Neural cell (in vitro differentiated cells): Measurements from ENCODE around the gene RASAL1. TPM values are rescaled to one million over a fixed set of nuclear protein-coding genes. Genes with fewer than 3 reads are reported as not detected.

ENCODE experiments used
- H2AFZ ChIP-seq: fragments of 200-600, 300-800 bp; sonication (generic), shearing (Covaris generic); 2 replicates; pipeline ENCODE4 v1.6.0; 2014; ENCODE audit warnings: low read depth, mild to moderate bottlenecking, antibody characterized with exemption, low read length, moderate library complexity
- H3F3A ChIP-seq: fragments of 200-600 bp; shearing (Covaris generic); 2 replicates; pipeline ENCODE4 v1.6.1; 2016; ENCODE audit warnings: mild to moderate bottlenecking, moderate library complexity, mixed read lengths, antibody characterized with exemption, low read length; ENCODE audit not compliant: insufficient read depth, poor library complexity, severe bottlenecking
- H3K27ac ChIP-seq: fragments of 200-600, 300-800 bp; sonication (generic), shearing (Covaris generic); 2 replicates; pipeline ENCODE4 v1.5.1; 2014; ENCODE audit warnings: mild to moderate bottlenecking, low read length, moderate library complexity
- H3K27me3 ChIP-seq: fragments of 300-800, 200-600 bp; sonication (generic), shearing (Covaris generic); 2 replicates; pipeline ENCODE4 v1.6.0; 2014; ENCODE audit warnings: mild to moderate bottlenecking, low read depth, low read length, moderate library complexity; ENCODE audit not compliant: insufficient read depth
- H3K36me3 ChIP-seq: fragments of 300-800, 200-600 bp; sonication (generic), shearing (Covaris generic); 2 replicates; pipeline ENCODE4 v1.5.1; 2014; ENCODE audit warnings: mild to moderate bottlenecking, antibody characterized with exemption, low read length, moderate library complexity; ENCODE audit not compliant: insufficient read depth
- H3K4me2 ChIP-seq: fragments of 300-800, 200-600 bp; sonication (generic), shearing (Covaris generic); 2 replicates; pipeline ENCODE4 v1.6.0; 2014; ENCODE audit warnings: mild to moderate bottlenecking, low read length
- H3K4me3 ChIP-seq: fragments of 300-800, 200-600 bp; sonication (generic), shearing (Covaris generic); 2 replicates; pipeline ENCODE4 v1.5.1; 2014; ENCODE audit warnings: mild to moderate bottlenecking, low read length, moderate library complexity
- H3K79me2 ChIP-seq: fragments of 200-600 bp; shearing (Covaris generic); replicated peaks from 2 replicates; pipeline ENCODE4 v1.6.0; 2014; ENCODE audit warnings: mild to moderate bottlenecking, low read length, moderate library complexity; ENCODE audit not compliant: insufficient read depth
- H3K9ac ChIP-seq: fragments of 300-800, 200-600 bp; sonication (generic), shearing (Covaris generic); 2 replicates; pipeline ENCODE4 v1.6.1; 2016; ENCODE audit warnings: mild to moderate bottlenecking, low read length, mixed read lengths
- H3K9me2 ChIP-seq: fragments of 200-600 bp; shearing (Covaris generic); 2 replicates; pipeline ENCODE4 v1.6.1; 2016; ENCODE audit warnings: mild to moderate bottlenecking, low read length, mixed read lengths; ENCODE audit not compliant: insufficient read depth
- H3K9me3 ChIP-seq: fragments of 200-600, 300-800 bp; sonication (generic), shearing (Covaris generic); 2 replicates; pipeline ENCODE4 v1.6.1; 2016; ENCODE audit warnings: mild to moderate bottlenecking, mixed run types, low read length, moderate library complexity, mixed read lengths
- H4K20me1 ChIP-seq: fragments of 200-600 bp; shearing (Covaris generic); 2 replicates; pipeline ENCODE4 v1.6.1; 2016; ENCODE audit warnings: mild to moderate bottlenecking, mixed run types; ENCODE audit not compliant: insufficient read depth
- EP300 ChIP-seq: fragments of 450-650 bp; conservative IDR thresholded peaks from 2 replicates; pipeline ENCODE4 v1.6.1; 2014; ENCODE audit warnings: antibody characterized with exemption, mild to moderate bottlenecking, moderate library complexity; ENCODE audit not compliant: poor library complexity, severe bottlenecking
- EZH2 ChIP-seq: fragments of 200-600, 300-800 bp; shearing (Covaris generic), sonication (generic); IDR thresholded peaks from 2 replicates; pipeline ENCODE4 v1.6.1; 2014; ENCODE audit warnings: antibody characterized with exemption, low read length, borderline replicate concordance, mild to moderate bottlenecking; ENCODE audit not compliant: insufficient read depth, poor library complexity, severe bottlenecking
- MXI1 ChIP-seq: fragments of 450-650 bp; conservative IDR thresholded peaks from 2 replicates; pipeline ENCODE4 v1.6.1; 2014; ENCODE audit warnings: antibody characterized with exemption, mild to moderate bottlenecking; ENCODE audit not compliant: poor library complexity, severe bottlenecking
- POLR2AphosphoS5 ChIP-seq: IDR thresholded peaks from 2 replicates; pipeline ENCODE4 v1.6.1; 2012
- RAD21 ChIP-seq: fragments of 450-650 bp; conservative IDR thresholded peaks from 2 replicates; pipeline ENCODE4 v1.6.1; 2014; ENCODE audit warnings: antibody characterized with exemption, mild to moderate bottlenecking, moderate library complexity
- SMC3 ChIP-seq: fragments of 450-650 bp; conservative IDR thresholded peaks from 2 replicates; pipeline ENCODE4 v1.6.1; 2014; ENCODE audit warnings: antibody characterized with exemption, mild to moderate bottlenecking, moderate library complexity; ENCODE audit not compliant: poor library complexity
- TAF1 ChIP-seq: IDR thresholded peaks from 2 replicates; pipeline ENCODE4 v1.6.1; 2012; ENCODE audit warnings: low read depth
- polyA plus RNA-seq: library from polyadenylated mRNA; depleted of rRNA; stranded (reverse); fragments of >200 nt; gene quantifications from 2 replicates; pipeline ENCODE4 v1.2.3, GENCODE V29; 2014
- TF ChIP-seq, protein P1 (sequence below): IDR thresholded peaks from 2 replicates; pipeline ENCODE4 v1.6.1; 2012; ENCODE audit warnings: borderline replicate concordance
- TF ChIP-seq, protein P2 (sequence below): fragments of 450-650 bp; IDR thresholded peaks from 2 replicates; pipeline ENCODE4 v1.5.1; 2014; ENCODE audit warnings: antibody characterized with exemption, mild to moderate bottlenecking, moderate library complexity; ENCODE audit not compliant: poor library complexity, severe bottlenecking

Gene RASAL1
- polyA plus RNA-seq, 1 donor from 2014 or later, result 0.15 TPM

DNA sequence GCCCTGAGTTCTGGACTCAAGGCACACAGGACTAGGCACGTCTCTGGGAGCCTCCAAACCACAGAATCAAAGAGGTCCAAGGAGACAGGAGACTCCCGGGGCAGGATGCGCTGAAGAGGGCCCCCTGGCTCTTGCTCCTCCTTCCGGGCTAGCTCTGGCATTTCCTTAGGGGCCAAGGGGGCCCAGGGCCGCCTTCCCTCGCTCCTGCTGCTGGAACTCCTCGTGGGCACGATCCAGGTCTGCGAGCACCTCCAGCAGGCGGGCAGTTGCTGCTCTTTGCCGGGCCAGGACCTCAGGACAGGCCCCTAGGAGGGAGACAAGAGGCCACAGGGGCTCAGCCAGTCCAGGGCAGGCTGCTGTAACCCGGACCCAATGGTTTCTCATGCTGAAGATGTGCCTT is 35.8 kb downstream of the RASAL1 start:
- Histone ChIP-seq H3K9me2 (no peaks in the 10 kb centered on the region), H3K9me3 (no peaks in the 10 kb centered on the region), H3K27ac (no peak overlapping the region), H3K9ac (no peak overlapping the region), H3K36me3 (peaks cover 6% of the 10 kb centered on the region), H4K20me1 (no peaks in the 10 kb centered on the region), H3K79me2 (no peaks in the 10 kb centered on the region), H3K27me3 (peaks cover 10% of the 10 kb centered on the region), H3F3A (no peaks in the 10 kb centered on the region), H3K4me3 (no peak overlapping the region), H2AFZ (no peak overlapping the region), H3K4me2 (no peak overlapping the region)
- TF ChIP-seq, protein P1, sequence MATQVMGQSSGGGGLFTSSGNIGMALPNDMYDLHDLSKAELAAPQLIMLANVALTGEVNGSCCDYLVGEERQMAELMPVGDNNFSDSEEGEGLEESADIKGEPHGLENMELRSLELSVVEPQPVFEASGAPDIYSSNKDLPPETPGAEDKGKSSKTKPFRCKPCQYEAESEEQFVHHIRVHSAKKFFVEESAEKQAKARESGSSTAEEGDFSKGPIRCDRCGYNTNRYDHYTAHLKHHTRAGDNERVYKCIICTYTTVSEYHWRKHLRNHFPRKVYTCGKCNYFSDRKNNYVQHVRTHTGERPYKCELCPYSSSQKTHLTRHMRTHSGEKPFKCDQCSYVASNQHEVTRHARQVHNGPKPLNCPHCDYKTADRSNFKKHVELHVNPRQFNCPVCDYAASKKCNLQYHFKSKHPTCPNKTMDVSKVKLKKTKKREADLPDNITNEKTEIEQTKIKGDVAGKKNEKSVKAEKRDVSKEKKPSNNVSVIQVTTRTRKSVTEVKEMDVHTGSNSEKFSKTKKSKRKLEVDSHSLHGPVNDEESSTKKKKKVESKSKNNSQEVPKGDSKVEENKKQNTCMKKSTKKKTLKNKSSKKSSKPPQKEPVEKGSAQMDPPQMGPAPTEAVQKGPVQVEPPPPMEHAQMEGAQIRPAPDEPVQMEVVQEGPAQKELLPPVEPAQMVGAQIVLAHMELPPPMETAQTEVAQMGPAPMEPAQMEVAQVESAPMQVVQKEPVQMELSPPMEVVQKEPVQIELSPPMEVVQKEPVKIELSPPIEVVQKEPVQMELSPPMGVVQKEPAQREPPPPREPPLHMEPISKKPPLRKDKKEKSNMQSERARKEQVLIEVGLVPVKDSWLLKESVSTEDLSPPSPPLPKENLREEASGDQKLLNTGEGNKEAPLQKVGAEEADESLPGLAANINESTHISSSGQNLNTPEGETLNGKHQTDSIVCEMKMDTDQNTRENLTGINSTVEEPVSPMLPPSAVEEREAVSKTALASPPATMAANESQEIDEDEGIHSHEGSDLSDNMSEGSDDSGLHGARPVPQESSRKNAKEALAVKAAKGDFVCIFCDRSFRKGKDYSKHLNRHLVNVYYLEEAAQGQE, result no peak
- no peak for TF ChIP-seq MXI1
- no peak for TF ChIP-seq EP300
- no peak for TF ChIP-seq EZH2
- TF ChIP-seq, protein P2, sequence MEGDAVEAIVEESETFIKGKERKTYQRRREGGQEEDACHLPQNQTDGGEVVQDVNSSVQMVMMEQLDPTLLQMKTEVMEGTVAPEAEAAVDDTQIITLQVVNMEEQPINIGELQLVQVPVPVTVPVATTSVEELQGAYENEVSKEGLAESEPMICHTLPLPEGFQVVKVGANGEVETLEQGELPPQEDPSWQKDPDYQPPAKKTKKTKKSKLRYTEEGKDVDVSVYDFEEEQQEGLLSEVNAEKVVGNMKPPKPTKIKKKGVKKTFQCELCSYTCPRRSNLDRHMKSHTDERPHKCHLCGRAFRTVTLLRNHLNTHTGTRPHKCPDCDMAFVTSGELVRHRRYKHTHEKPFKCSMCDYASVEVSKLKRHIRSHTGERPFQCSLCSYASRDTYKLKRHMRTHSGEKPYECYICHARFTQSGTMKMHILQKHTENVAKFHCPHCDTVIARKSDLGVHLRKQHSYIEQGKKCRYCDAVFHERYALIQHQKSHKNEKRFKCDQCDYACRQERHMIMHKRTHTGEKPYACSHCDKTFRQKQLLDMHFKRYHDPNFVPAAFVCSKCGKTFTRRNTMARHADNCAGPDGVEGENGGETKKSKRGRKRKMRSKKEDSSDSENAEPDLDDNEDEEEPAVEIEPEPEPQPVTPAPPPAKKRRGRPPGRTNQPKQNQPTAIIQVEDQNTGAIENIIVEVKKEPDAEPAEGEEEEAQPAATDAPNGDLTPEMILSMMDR, result no peak
- no peak for TF ChIP-seq RAD21
- TF ChIP-seq TAF1, result no peak
- TF ChIP-seq SMC3, result no peak
- TF ChIP-seq POLR2AphosphoS5, result no peak

DNA sequence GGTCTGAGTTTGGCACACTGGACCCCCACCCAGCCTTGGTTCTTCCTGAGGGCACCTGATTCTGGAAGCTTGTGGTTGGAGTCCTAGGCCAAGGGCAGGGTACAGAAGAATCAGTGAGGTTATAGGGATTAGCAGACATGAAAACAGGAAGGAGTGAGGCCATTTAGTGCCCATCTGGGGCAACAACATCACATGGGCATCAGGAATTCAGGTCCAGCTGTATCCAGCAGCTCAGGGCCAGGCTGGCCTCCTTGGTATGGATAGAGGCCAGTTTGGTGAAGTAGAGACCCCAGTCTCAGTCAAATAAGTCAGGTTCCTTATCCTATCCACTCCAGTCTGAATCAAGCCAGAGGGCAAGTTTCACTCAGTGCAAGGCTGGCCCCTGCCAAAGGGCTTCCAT is 36.2 kb downstream of the RASAL1 start:
- no peak overlapping the region for H3K4me2 ChIP-seq
- H3K36me3 ChIP-seq, result peaks cover 6% of the 10 kb centered on the region
- H3K4me3 ChIP-seq, result no peak overlapping the region
- H3K9me2 ChIP-seq, result no peaks in the 10 kb centered on the region
- TF ChIP-seq RAD21 (no peak), POLR2AphosphoS5 (no peak), TAF1 (no peak), MXI1 (no peak), EP300 (no peak), SMC3 (no peak), EZH2 (no peak)
- TF ChIP-seq, protein P1, result no peak
- TF ChIP-seq, protein P2, result no peak
- no peak overlapping the region for H3K9ac ChIP-seq
- no peak overlapping the region for H3K27ac ChIP-seq
- H4K20me1 ChIP-seq, result no peaks in the 10 kb centered on the region
- no peaks in the 10 kb centered on the region for H3K9me3 ChIP-seq
- H3F3A ChIP-seq, result no peaks in the 10 kb centered on the region
- no peaks in the 10 kb centered on the region for H3K79me2 ChIP-seq
- H2AFZ ChIP-seq, result no peak overlapping the region
- H3K27me3 ChIP-seq, result peaks cover 10% of the 10 kb centered on the region
